Measurements from ENCODE around the gene TMEM232.
"Not testable (repeated sequence)": the region's sequence is repeated elsewhere in the genome, so short reads cannot be mapped to it uniquely, and the experiment has no call there.

The TMEM232 gene

GRCh38 chr5:110548171-110548570, 178.3 kb downstream of the TMEM232 start:
- Histone ChIP-seq H3K27me3 (ENCODE audit: insufficient read depth, low read length) (no peaks in the 10 kb centered on the region), H3K27ac (ENCODE audit: low read depth, low read length) (no peak overlapping the region), H3K9ac (ENCODE audit: low read depth, low read length) (no peak overlapping the region), H3K4me1 (ENCODE audit: insufficient read depth, low read length) (no peaks in the 10 kb centered on the region), H3K9me3 (ENCODE audit: insufficient read depth, low read depth, low read length) (no peaks in the 10 kb centered on the region), H3K36me3 (ENCODE audit: insufficient read depth, low read length) (no peaks in the 10 kb centered on the region), H3K4me3 (ENCODE audit: low read length) (no peak overlapping the region)
- no CpG with 5 or more reads among the region's 3 CpGs for WGBS

- Histone ChIP-seq H3K9me3 (ENCODE audit: insufficient read depth, low read depth, low read length) (no peaks in the 10 kb centered on the region), H3K4me3 (ENCODE audit: low read length) (no peak overlapping the region), H3K27ac (ENCODE audit: low read depth, low read length) (no peak overlapping the region), H3K4me1 (ENCODE audit: insufficient read depth, low read length) (no peaks in the 10 kb centered on the region), H3K36me3 (ENCODE audit: insufficient read depth, low read length) (no peaks in the 10 kb centered on the region), H3K27me3 (ENCODE audit: insufficient read depth, low read length) (no peaks in the 10 kb centered on the region), H3K9ac (ENCODE audit: low read depth, low read length) (no peak overlapping the region)
- 94% methylated on average over 4 of the region's 4 CpGs for WGBS
Measured at GRCh38 chr5:110547495-110547894, 179.0 kb downstream of the TMEM232 start.

- WGBS, result 100% methylated on average over 1 of the region's 1 CpG
- no peaks in the 10 kb centered on the region for H3K36me3 ChIP-seq (ENCODE audit: insufficient read depth, low read length)
- no peak overlapping the region for H3K9ac ChIP-seq (ENCODE audit: low read depth, low read length)
- no peaks in the 10 kb centered on the region for H3K9me3 ChIP-seq (ENCODE audit: insufficient read depth, low read depth, low read length)
- no peaks in the 10 kb centered on the region for H3K27me3 ChIP-seq (ENCODE audit: insufficient read depth, low read length)
- H3K27ac ChIP-seq (ENCODE audit: low read depth, low read length), result no peak overlapping the region
- H3K4me1 ChIP-seq (ENCODE audit: insufficient read depth, low read length), result no peaks in the 10 kb centered on the region
- H3K4me3 ChIP-seq (ENCODE audit: low read length), result no peak overlapping the region
Measured at GRCh38 chr5:110545716-110546115, 180.8 kb downstream of the TMEM232 start.

GRCh38 chr5:110544603-110545002, 181.9 kb downstream of the TMEM232 start:
- Histone ChIP-seq H3K9me3 (ENCODE audit: insufficient read depth, low read depth, low read length) (no peaks in the 10 kb centered on the region), H3K4me1 (ENCODE audit: insufficient read depth, low read length) (no peaks in the 10 kb centered on the region), H3K27ac (ENCODE audit: low read depth, low read length) (no peak overlapping the region), H3K9ac (ENCODE audit: low read depth, low read length) (no peak overlapping the region), H3K27me3 (ENCODE audit: insufficient read depth, low read length) (no peaks in the 10 kb centered on the region), H3K4me3 (ENCODE audit: low read length) (no peak overlapping the region), H3K36me3 (ENCODE audit: insufficient read depth, low read length) (no peaks in the 10 kb centered on the region)
- no CpG with 5 or more reads among the region's 1 CpG for WGBS

GRCh38 chr5:110542949-110543348, 183.5 kb downstream of the TMEM232 start:
- WGBS, result 91% methylated on average over 3 of the region's 3 CpGs
- no peaks in the 10 kb centered on the region for H3K4me1 ChIP-seq (ENCODE audit: insufficient read depth, low read length)
- no peaks in the 10 kb centered on the region for H3K27me3 ChIP-seq (ENCODE audit: insufficient read depth, low read length)
- no peaks in the 10 kb centered on the region for H3K36me3 ChIP-seq (ENCODE audit: insufficient read depth, low read length)
- no peaks in the 10 kb centered on the region for H3K9me3 ChIP-seq (ENCODE audit: insufficient read depth, low read depth, low read length)
- H3K9ac ChIP-seq (ENCODE audit: low read depth, low read length), result no peak overlapping the region
- no peak overlapping the region for H3K4me3 ChIP-seq (ENCODE audit: low read length)
- H3K27ac ChIP-seq (ENCODE audit: low read depth, low read length), result no peak overlapping the region

- Histone ChIP-seq H3K27ac (ENCODE audit: low read depth, low read length) (peak overlapping the region; percentile 93), H3K36me3 (ENCODE audit: insufficient read depth, low read length) (no peaks in the 10 kb centered on the region), H3K9me3 (ENCODE audit: insufficient read depth, low read depth, low read length) (no peaks in the 10 kb centered on the region), H3K4me1 (ENCODE audit: insufficient read depth, low read length) (peaks cover 18% of the 10 kb centered on the region), H3K27me3 (ENCODE audit: insufficient read depth, low read length) (no peaks in the 10 kb centered on the region), H3K9ac (ENCODE audit: low read depth, low read length) (peak overlapping the region; percentile 62), H3K4me3 (ENCODE audit: low read length) (no peak overlapping the region)
- 35% methylated on average over 6 of the region's 6 CpGs for WGBS
Measured at GRCh38 chr5:110536120-110537115, 190.1 kb downstream of the TMEM232 start.

- H3K9me3 ChIP-seq (ENCODE audit: insufficient read depth, low read depth, low read length), result not testable (repeated sequence)
- WGBS, result 52% methylated on average over 5 of the region's 7 CpGs
Measured at GRCh38 chr5:110535146-110535545, 191.3 kb downstream of the TMEM232 start.

GRCh38 chr5:110525762-110526161, 200.7 kb downstream of the TMEM232 start:
- no peak overlapping the region for H3K9ac ChIP-seq (ENCODE audit: low read depth, low read length)
- WGBS, result 100% methylated on average over 1 of the region's 1 CpG

More at GRCh38 chr5:110535146-110535545, 191.3 kb downstream of the TMEM232 start:
- H3K4me1 ChIP-seq (ENCODE audit: insufficient read depth, low read length), result peaks cover 18% of the 10 kb centered on the region
- peak overlapping the region; percentile 62; the same call in 1 of the 2 replicates for H3K9ac ChIP-seq (ENCODE audit: low read depth, low read length)
- not testable (repeated sequence) for H3K4me3 ChIP-seq (ENCODE audit: low read length); H3K36me3 ChIP-seq (ENCODE audit: insufficient read depth, low read length); H3K27me3 ChIP-seq (ENCODE audit: insufficient read depth, low read length)
- H3K27ac ChIP-seq (ENCODE audit: low read depth, low read length), result peak overlapping the region; percentile 93

GRCh38 chr5:110517396-110517795, 209.1 kb downstream of the TMEM232 start:
- Histone ChIP-seq H3K4me3 (ENCODE audit: low read length) (no peak overlapping the region), H3K27ac (ENCODE audit: low read depth, low read length) (peak overlapping the region; percentile 42), H3K9ac (ENCODE audit: low read depth, low read length) (no peak overlapping the region), H3K27me3 (ENCODE audit: insufficient read depth, low read length) (no peaks in the 10 kb centered on the region), H3K4me1 (ENCODE audit: insufficient read depth, low read length) (peaks cover 18% of the 10 kb centered on the region), H3K36me3 (ENCODE audit: insufficient read depth, low read length) (no peaks in the 10 kb centered on the region), H3K9me3 (ENCODE audit: insufficient read depth, low read depth, low read length) (0 out of 2 replicates have a peak, but pooled peaks cover 7% of the 10 kb centered on the region)

More at GRCh38 chr5:110525762-110526161, 200.7 kb downstream of the TMEM232 start:
- Histone ChIP-seq H3K27me3 (ENCODE audit: insufficient read depth, low read length) (no peaks in the 10 kb centered on the region), H3K4me1 (ENCODE audit: insufficient read depth, low read length) (no peaks in the 10 kb centered on the region), H3K4me3 (ENCODE audit: low read length) (no peak overlapping the region), H3K36me3 (ENCODE audit: insufficient read depth, low read length) (no peaks in the 10 kb centered on the region), H3K27ac (ENCODE audit: low read depth, low read length) (no peak overlapping the region), H3K9me3 (ENCODE audit: insufficient read depth, low read depth, low read length) (0 out of 2 replicates have a peak, but pooled peaks cover 7% of the 10 kb centered on the region)

GRCh38 chr5:110514030-110514429, 212.4 kb downstream of the TMEM232 start:
- no peak overlapping the region for H3K4me3 ChIP-seq (ENCODE audit: low read length)
- H3K9ac ChIP-seq (ENCODE audit: low read depth, low read length), result no peak overlapping the region
- H3K9me3 ChIP-seq (ENCODE audit: insufficient read depth, low read depth, low read length), result no peaks in the 10 kb centered on the region
- peaks cover 28% of the 10 kb centered on the region for H3K4me1 ChIP-seq (ENCODE audit: insufficient read depth, low read length)
- H3K36me3 ChIP-seq (ENCODE audit: insufficient read depth, low read length), result no peaks in the 10 kb centered on the region
- no peaks in the 10 kb centered on the region for H3K27me3 ChIP-seq (ENCODE audit: insufficient read depth, low read length)
- H3K27ac ChIP-seq (ENCODE audit: low read depth, low read length), result no peak overlapping the region
- 87% methylated on average over 2 of the region's 2 CpGs for WGBS

GRCh38 chr5:110512266-110512665, 214.2 kb downstream of the TMEM232 start:
- Histone ChIP-seq H3K9ac (ENCODE audit: low read depth, low read length) (no peak overlapping the region), H3K36me3 (ENCODE audit: insufficient read depth, low read length) (no peaks in the 10 kb centered on the region), H3K27me3 (ENCODE audit: insufficient read depth, low read length) (no peaks in the 10 kb centered on the region), H3K4me1 (ENCODE audit: insufficient read depth, low read length) (peaks cover 16% of the 10 kb centered on the region), H3K9me3 (ENCODE audit: insufficient read depth, low read depth, low read length) (no peaks in the 10 kb centered on the region), H3K27ac (ENCODE audit: low read depth, low read length) (no peak overlapping the region), H3K4me3 (ENCODE audit: low read length) (no peak overlapping the region)
- 95% methylated on average over 2 of the region's 4 CpGs for WGBS
